Subcutaneous abdominal adipose tissue (tissue), 5 donors: Measurements from ENCODE around the gene TSC2.

Experiments used
- H3K27ac ChIP-seq: one replicate; pipeline ENCODE4 v1.7.0; 2013; ENCODE audit warnings: low read depth, mild to moderate bottlenecking, inconsistent platforms, low read length, moderate library complexity
- H3K27me3 ChIP-seq, 5 donors: one replicate each; pipeline ENCODE4 v1.7.0; 2013; ENCODE audit warnings: low read length in 5 of 5, inconsistent platforms in 1 of 5; ENCODE audit not compliant: control insufficient read depth in 5 of 5, insufficient read depth in 4 of 5
- H3K36me3 ChIP-seq, 5 donors: one replicate each; pipeline ENCODE4 v1.7.0; 2013; ENCODE audit warnings: low read length in 5 of 5; ENCODE audit not compliant: control insufficient read depth in 5 of 5, insufficient read depth in 5 of 5
- H3K4me1 ChIP-seq, 5 donors: one replicate each; pipeline ENCODE4 v1.7.0; 2013; ENCODE audit warnings: low read length in 5 of 5, mild to moderate bottlenecking in 3 of 5, moderate library complexity in 1 of 5; ENCODE audit not compliant: control insufficient read depth in 5 of 5, insufficient read depth in 5 of 5
- H3K4me3 ChIP-seq, 5 donors: one replicate each; pipeline ENCODE4 v1.7.0; 2013; ENCODE audit warnings: low read length in 5 of 5, low read depth in 1 of 5
- H3K9ac ChIP-seq, 5 donors: one replicate each; pipeline ENCODE4 v1.7.0; 2013; ENCODE audit warnings: low read length in 5 of 5, mild to moderate bottlenecking in 4 of 5, moderate library complexity in 3 of 5
- H3K9me3 ChIP-seq, 5 donors: one replicate each; pipeline ENCODE4 v1.7.0; 2013; ENCODE audit warnings: low read length in 5 of 5; ENCODE audit not compliant: control insufficient read depth in 5 of 5
- donor health status: healthy.
- donor health status: healthy.
- donor health status: healthy.
- donor health status: healthy.
- donor health status: healthy.

TSC2 gene

DNA sequence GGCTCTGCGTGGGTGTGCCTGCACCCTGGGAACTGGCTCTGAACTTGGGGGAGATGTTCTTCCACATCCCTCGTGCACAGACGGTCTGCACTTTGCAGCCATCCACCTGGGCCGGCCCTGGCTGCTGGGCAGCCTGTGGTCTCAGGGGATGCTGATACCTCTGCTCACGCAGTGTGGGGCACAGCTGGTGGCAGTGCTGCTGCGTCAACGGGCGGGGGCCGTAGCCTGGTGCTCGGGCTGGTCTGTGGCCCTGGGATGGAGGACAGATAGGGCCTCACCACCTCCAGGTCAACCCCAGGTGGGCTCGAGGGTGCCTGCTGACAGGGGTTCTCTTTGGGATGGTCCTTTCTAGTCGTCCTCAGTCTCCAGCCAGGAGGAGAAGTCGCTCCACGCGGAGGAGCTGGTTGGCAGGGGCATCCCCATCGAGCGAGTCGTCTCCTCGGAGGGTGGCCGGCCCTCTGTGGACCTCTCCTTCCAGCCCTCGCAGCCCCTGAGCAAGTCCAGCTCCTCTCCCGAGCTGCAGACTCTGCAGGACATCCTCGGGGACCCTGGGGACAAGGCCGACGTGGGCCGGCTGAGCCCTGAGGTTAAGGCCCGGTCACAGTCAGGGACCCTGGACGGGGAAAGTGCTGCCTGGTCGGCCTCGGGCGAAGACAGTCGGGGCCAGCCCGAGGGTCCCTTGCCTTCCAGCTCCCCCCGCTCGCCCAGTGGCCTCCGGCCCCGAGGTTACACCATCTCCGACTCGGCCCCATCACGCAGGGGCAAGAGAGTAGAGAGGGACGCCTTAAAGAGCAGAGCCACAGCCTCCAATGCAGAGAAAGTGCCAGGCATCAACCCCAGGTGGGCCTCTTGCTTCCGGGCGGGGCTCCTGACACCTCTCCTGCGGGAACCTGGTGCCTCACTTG is 36.3 kb downstream of the TSC2 start:
- H3K9ac ChIP-seq, result no peak overlapping the region
- no peaks in the 10 kb centered on the region for H3K27me3 ChIP-seq
- no peak overlapping the region for H3K27ac ChIP-seq
- no peak overlapping the region for H3K4me3 ChIP-seq
- H3K36me3 ChIP-seq, result peaks cover 0 to 98% (median 91%) of the 10 kb centered on the region in 5 donors
- H3K4me1 ChIP-seq, result peaks cover 0 to 3% (median 0%) of the 10 kb centered on the region in 5 donors
- H3K9me3 ChIP-seq, result no peaks in the 10 kb centered on the region

DNA sequence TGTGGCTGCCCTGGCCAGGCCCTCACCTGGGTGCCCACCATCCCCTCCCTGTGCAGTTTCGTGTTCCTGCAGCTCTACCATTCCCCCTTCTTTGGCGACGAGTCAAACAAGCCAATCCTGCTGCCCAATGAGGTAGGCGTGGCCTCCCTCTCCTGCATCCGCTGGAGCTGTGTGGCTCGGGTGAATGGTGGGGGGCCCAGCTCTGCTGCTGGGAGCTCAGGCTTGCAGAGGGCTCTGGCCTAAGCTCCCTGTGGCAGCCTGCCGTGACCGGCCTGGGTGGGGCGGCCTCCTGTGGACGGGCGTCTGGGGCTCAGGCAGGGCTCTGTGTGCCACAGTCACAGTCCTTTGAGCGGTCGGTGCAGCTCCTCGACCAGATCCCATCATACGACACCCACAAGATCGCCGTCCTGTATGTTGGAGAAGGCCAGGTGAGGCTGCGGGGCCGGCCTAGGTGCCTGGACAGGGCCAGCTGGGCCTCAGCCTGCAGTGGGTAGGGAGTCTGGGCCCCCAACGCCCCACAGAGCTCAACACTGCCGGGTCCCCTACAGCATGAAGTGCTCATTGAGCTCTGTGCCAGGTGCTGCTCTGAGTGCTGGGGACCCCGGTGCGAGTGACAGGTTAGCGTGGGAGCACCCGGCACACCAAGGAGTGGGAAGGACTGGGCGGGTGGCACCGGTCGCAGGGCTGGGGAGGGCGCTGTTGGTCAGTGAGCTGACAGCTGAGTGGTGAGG is 37.3 kb downstream of the TSC2 start:
- H3K27me3 ChIP-seq, result no peaks in the 10 kb centered on the region
- H3K36me3 ChIP-seq, result peaks cover 0 to 98% (median 91%) of the 10 kb centered on the region in 5 donors
- H3K4me1 ChIP-seq, result peaks cover 0 to 3% (median 0%) of the 10 kb centered on the region in 5 donors
- H3K4me3 ChIP-seq, result no peak overlapping the region
- H3K27ac ChIP-seq, result no peak overlapping the region
- no peak overlapping the region for H3K9ac ChIP-seq
- no peaks in the 10 kb centered on the region for H3K9me3 ChIP-seq

DNA sequence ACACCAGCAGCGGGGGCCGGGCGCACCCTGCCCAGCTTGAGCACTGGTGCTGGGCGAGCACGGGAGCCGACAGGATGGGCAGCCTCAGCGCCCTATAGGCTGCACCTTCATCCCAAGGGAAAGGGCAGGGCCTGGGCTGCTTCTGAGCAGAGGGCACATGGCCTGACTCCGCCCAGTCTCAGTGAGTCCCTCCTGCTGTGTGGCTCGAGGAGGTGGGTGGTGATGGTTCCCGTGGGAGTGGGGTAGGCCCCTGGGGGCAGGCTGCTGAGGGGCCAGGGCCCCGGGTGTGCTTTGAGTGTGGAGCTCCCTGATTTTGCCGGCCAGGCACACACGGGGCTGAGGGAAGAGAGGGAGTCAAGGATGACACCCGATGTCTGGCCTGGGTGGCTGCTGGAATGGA is 37.9 kb downstream of the TSC2 start:
- no peaks in the 10 kb centered on the region for H3K9me3 ChIP-seq
- H3K4me3 ChIP-seq, result no peak overlapping the region
- H3K27me3 ChIP-seq, result no peaks in the 10 kb centered on the region
- H3K36me3 ChIP-seq, result peaks cover 0 to 100% (median 92%) of the 10 kb centered on the region in 5 donors
- H3K9ac ChIP-seq, result no peak overlapping the region
- no peak overlapping the region for H3K27ac ChIP-seq
- H3K4me1 ChIP-seq, result peaks cover 0 to 3% (median 0%) of the 10 kb centered on the region in 5 donors

DNA sequence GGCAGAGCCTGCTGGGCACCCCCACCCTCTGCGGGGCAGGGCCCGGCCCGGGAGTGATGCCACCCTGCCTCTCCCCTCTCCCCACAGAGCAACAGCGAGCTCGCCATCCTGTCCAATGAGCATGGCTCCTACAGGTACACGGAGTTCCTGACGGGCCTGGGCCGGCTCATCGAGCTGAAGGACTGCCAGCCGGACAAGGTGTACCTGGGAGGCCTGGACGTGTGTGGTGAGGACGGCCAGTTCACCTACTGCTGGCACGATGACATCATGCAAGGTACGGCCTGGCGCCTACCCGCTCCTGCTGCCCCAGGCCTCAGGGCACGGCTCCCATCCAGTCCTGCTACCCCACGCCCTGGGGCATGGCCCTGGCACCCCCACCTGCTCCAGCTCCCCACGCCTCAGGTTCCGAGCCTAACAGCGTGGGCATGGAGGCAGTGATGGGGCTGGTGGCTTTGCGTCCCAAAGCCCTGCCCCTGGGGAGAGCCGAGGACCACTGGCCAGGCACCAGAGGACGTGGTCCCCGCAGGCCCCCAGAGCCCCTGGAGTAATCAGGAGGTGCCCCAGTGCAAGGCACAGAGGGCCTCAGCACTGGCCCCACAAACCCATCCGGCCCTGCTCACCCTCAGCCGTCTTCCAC is 38.4 kb downstream of the TSC2 start:
- H3K4me3 ChIP-seq, result no peak overlapping the region
- H3K27ac ChIP-seq, result no peak overlapping the region
- H3K4me1 ChIP-seq, result peaks cover 0 to 3% (median 0%) of the 10 kb centered on the region in 5 donors
- peaks cover 0 to 98% (median 90%) of the 10 kb centered on the region in 5 donors for H3K36me3 ChIP-seq
- no peaks in the 10 kb centered on the region for H3K27me3 ChIP-seq
- no peak overlapping the region for H3K9ac ChIP-seq
- no peaks in the 10 kb centered on the region for H3K9me3 ChIP-seq

DNA sequence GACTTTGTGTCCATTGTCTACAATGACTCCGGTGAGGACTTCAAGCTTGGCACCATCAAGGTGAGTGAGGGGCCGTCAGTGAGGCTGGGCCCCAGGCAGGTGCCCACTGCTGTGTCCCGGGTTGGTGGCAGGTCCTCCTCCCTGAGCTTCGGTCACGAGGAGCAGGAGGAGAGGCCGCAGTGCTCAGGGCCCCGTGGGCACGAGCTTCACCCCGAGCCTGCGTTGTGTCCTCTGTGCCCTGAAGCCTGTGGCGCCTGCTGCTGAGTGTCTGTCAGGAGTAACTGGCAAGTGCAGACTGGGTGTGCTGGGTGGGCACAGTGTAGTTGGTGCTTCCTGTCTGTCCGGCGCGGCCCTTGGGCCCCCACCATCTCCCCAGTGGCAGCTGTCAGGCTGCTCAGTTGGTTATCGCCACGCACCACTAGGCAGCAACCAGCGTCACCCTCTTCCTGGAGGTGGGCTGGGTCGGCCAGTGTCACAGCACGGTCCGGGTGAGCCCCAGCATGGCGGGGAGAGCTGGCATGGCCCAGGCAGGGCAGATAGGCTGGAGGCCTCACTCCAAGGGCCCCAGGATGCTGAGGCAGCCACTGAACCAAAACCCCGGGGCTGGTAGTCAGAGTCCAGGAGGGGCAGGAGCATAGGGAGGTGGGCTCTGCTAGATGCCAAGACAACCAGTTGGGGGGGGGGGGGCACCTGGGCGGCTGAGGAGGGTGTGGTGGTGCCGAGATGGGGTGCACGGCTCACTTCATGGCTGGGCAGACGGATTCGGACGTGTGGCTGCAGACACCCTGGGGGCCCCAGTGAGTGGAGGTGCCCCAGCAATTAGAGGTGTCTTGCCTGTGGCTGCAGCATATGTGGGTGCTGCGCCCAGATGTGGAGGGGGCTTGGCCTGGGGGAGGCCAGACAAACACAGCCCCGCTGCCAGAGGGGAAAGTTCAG is 39.3 kb downstream of the TSC2 start:
- no peaks in the 10 kb centered on the region for H3K4me1 ChIP-seq
- peaks cover 0 to 97% (median 90%) of the 10 kb centered on the region in 5 donors for H3K36me3 ChIP-seq
- no peaks in the 10 kb centered on the region for H3K9me3 ChIP-seq
- H3K27ac ChIP-seq, result no peak overlapping the region
- no peaks in the 10 kb centered on the region for H3K27me3 ChIP-seq
- no peak overlapping the region for H3K4me3 ChIP-seq
- H3K9ac ChIP-seq, result no peak overlapping the region

DNA sequence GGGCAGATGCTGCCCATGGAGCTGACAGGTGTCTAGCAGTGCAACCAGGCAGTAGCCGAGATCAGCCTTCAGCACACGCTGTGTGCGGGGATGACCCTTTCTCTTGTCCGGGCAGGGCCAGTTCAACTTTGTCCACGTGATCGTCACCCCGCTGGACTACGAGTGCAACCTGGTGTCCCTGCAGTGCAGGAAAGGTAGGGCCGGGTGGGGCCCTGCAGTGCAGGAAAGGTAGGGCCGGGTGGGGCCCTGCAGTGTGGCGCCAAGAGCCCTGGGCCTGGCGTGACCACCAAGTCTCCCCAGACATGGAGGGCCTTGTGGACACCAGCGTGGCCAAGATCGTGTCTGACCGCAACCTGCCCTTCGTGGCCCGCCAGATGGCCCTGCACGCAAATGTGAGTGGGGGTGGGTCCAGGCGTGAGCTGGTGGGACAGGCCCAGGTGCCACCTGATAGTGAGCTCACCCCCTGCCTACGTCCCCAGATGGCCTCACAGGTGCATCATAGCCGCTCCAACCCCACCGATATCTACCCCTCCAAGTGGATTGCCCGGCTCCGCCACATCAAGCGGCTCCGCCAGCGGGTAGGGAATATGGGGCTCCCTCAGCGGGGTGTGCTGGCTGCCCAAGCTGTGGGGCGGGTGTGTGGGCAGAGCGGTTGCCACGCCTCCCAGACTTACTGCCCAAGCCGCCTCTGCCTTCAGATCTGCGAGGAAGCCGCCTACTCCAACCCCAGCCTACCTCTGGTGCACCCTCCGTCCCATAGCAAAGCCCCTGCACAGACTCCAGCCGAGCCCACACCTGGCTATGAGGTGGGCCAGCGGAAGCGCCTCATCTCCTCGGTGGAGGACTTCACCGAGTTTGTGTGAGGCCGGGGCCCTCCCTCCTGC is 40.2 kb downstream of the TSC2 start:
- Histone ChIP-seq H3K27me3 (no peaks in the 10 kb centered on the region), H3K9me3 (no peaks in the 10 kb centered on the region), H3K27ac (no peak overlapping the region), H3K4me1 (no peaks in the 10 kb centered on the region), H3K9ac (no peak overlapping the region), H3K4me3 (no peak overlapping the region), H3K36me3 (peaks cover 0 to 97% (median 90%) of the 10 kb centered on the region in 5 donors)

DNA sequence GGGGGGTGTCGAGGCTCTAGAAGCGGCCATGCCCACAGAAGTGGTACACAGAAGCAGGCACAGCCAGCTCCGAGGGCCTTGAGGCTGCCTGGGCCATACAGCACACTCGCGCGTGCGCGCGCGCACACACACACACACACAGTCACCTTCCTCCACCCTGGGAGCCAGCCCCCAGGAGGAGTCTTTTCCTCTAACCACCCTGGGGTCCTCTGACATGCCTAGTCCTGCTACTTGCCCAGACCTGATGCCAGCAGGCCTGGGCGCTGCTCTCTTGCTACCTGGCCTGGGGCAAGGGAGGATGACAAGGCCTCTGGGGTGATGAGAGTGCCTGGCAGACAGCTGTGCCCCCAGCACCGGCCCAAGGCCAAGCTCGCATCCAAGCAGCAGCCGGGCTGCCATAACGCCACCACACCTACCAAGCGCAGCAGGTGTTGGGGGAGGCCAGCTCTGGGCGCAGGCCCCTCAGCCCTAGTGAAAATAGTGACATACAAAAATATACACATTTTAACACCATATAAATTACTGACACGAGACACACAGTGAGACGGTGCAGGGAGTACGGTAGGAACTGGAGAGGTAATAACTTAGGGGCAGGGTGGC is 41.1 kb downstream of the TSC2 start:
- Histone ChIP-seq H3K4me3 (no peak overlapping the region), H3K9me3 (no peaks in the 10 kb centered on the region), H3K27me3 (no peaks in the 10 kb centered on the region), H3K27ac (no peak overlapping the region), H3K9ac (no peak overlapping the region), H3K4me1 (no peaks in the 10 kb centered on the region), H3K36me3 (peaks cover 0 to 97% (median 91%) of the 10 kb centered on the region in 5 donors)

DNA sequence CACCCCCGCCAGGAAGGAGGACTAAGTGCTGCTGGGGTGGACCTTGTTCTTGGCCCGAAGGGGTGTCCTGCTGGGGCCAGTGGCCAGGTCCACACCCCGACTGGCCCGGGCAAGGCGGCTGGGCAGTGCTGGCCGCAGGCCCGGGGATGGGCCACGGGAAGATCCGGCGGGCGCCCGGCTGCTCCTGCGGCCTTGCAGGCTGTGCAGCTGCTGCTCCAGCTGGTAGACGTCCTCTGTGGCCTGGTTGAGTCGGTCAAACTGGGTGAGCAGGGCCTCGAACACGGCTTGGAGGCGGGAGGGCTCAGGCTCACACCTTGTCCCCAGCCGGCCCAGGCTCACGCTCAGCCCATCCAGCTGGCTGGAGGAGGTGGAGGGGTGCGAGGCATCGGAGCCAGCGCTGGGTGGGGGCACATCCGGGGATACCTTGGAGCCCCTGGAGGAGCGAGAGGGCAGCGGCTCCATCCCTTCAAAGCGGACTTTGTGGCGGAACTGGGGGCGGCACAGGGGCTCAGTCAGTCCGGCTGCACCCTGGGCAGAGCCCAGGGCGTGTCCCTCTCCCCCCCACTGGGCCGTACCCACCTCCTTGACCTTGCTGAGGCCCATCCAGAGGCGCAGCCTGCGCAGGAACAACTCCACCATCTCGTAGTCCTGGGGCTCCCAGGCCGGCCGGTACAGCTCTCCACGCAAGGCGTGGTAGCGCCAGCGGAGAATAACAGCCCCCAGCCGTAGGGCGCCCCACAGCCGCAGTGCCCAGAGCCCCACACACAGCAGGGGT is 42.1 kb downstream of the TSC2 start:
- Histone ChIP-seq H3K4me3 (no peak overlapping the region), H3K9ac (no peak overlapping the region), H3K9me3 (no peaks in the 10 kb centered on the region), H3K36me3 (peaks cover 0 to 97% (median 92%) of the 10 kb centered on the region in 5 donors), H3K27ac (no peak overlapping the region), H3K4me1 (no peaks in the 10 kb centered on the region), H3K27me3 (no peaks in the 10 kb centered on the region)
